CD14-positive monocyte (primary cell): ENCODE data around the gene PIP4K2A. TPM values are rescaled to one million over a fixed set of nuclear protein-coding genes. Genes with fewer than 3 reads are reported as not detected.

Experiments
- DNase-seq, 3 donors: peaks; one replicate each; pipeline ENCODE4 v3.0.0-alpha.2; 2011 to 2022
- H2AFZ ChIP-seq: 2 replicates; pipeline ENCODE4 v1.6.0; 2012; ENCODE audit warnings: mild to moderate bottlenecking, low read depth, low read length, inconsistent platforms; ENCODE audit not compliant: insufficient read depth, poor library complexity, severe bottlenecking
- H3K27ac ChIP-seq, 2 donors: 1 replicate in 1 of 2; 2 replicates in 1 of 2; pipeline ENCODE4 v1.5.1; 2012 to 2013; ENCODE audit warnings: low read length in 2 of 2, control low read depth in 1 of 2, inconsistent platforms in 1 of 2, low read depth in 1 of 2, mild to moderate bottlenecking in 1 of 2
- H3K27me3 ChIP-seq, 2 donors: one replicate each; pipeline versions ENCODE4 v1.6.0 to v1.6.1; 2011 to 2013; ENCODE audit warnings: low read length in 2 of 2; ENCODE audit not compliant: control insufficient read depth in 2 of 2, insufficient read depth in 2 of 2
- H3K36me3 ChIP-seq, 2 donors: replicated peaks in 1 of 2; 1 replicate in 1 of 2; 2 replicates in 1 of 2; pipeline versions ENCODE4 v1.5.1 to v1.6.1; 2012 to 2013; ENCODE audit warnings: low read length in 2 of 2, control low read depth in 1 of 2, inconsistent platforms in 1 of 2, mild to moderate bottlenecking in 1 of 2; ENCODE audit not compliant: insufficient read depth in 2 of 2, control insufficient read depth in 1 of 2
- H3K4me1 ChIP-seq, 2 donors: 1 replicate in 1 of 2; 2 replicates in 1 of 2; pipeline versions ENCODE4 v1.5.1 to v1.6.1; 2012 to 2013; ENCODE audit warnings: low read length in 2 of 2, control low read depth in 1 of 2, inconsistent platforms in 1 of 2, mild to moderate bottlenecking in 1 of 2, moderate library complexity in 1 of 2; ENCODE audit not compliant: insufficient read depth in 2 of 2, control insufficient read depth in 1 of 2
- H3K4me2 ChIP-seq: replicated peaks from 2 replicates; pipeline ENCODE3; 2012; ENCODE audit warnings: low read length, moderate library complexity, mild to moderate bottlenecking; ENCODE audit not compliant: poor library complexity, severe bottlenecking; ENCODE audit errors: extremely low read depth
- H3K4me3 ChIP-seq, 3 experiments: fragments of 200-600 bp in 1 of 3; sonication (generic) in 1 of 3; replicated peaks in 1 of 3; 1 replicate in 2 of 3; 2 replicates in 1 of 3; pipeline ENCODE4 v1.5.1; 2011 to 2013; ENCODE audit warnings: low read length in 3 of 3, mild to moderate bottlenecking in 3 of 3, control low read depth in 2 of 3, low read depth in 2 of 3, inconsistent platforms in 1 of 3, moderate library complexity in 1 of 3
- H3K79me2 ChIP-seq: 2 replicates; pipeline ENCODE4 v1.6.0; 2012; ENCODE audit warnings: mild to moderate bottlenecking, control low read depth, inconsistent platforms, low read length, moderate library complexity; ENCODE audit not compliant: insufficient read depth
- H3K9ac ChIP-seq: 2 replicates; pipeline ENCODE4 v1.6.0; 2017; ENCODE audit warnings: low read length, mild to moderate bottlenecking; ENCODE audit not compliant: insufficient read depth, poor library complexity, severe bottlenecking
- H3K9me3 ChIP-seq, 2 donors: replicated peaks in 1 of 2; 1 replicate in 1 of 2; 2 replicates in 1 of 2; pipeline versions ENCODE4 v1.5.1 to v1.6.1; 2012 to 2013; ENCODE audit warnings: low read length in 2 of 2, control low read depth in 1 of 2; ENCODE audit not compliant: control insufficient read depth in 1 of 2, insufficient read depth in 1 of 2
- H4K20me1 ChIP-seq: 2 replicates; pipeline ENCODE4 v1.6.0; 2012; ENCODE audit warnings: mild to moderate bottlenecking, low read length, control low read depth, moderate library complexity; ENCODE audit not compliant: insufficient read depth
- H3K27ac Mint-ChIP-seq, 7 donors: one replicate each; pipeline ENCODE4 v1.8.0; 2020; ENCODE audit warnings: mild to moderate bottlenecking in 7 of 7, mixed read lengths in 7 of 7, moderate library complexity in 6 of 7, inconsistent platforms in 2 of 7
- H3K27me3 Mint-ChIP-seq, 3 donors: one replicate each; pipeline ENCODE4 v1.8.0; 2021 to 2022; ENCODE audit warnings: low read depth in 3 of 3, mild to moderate bottlenecking in 3 of 3, mixed read lengths in 3 of 3, moderate library complexity in 3 of 3, inconsistent platforms in 1 of 3
- H3K36me3 Mint-ChIP-seq, 2 donors: one replicate each; pipeline ENCODE4 v1.8.0; 2020; ENCODE audit warnings: mixed read lengths in 2 of 2, inconsistent platforms in 1 of 2, mild to moderate bottlenecking in 1 of 2
- H3K4me1 Mint-ChIP-seq: one replicate; pipeline ENCODE4 v1.8.0; 2020; ENCODE audit warnings: mild to moderate bottlenecking, mixed read lengths
- H3K4me3 Mint-ChIP-seq, 2 donors: one replicate each; pipeline ENCODE4 v1.8.0; 2020; ENCODE audit warnings: mild to moderate bottlenecking in 2 of 2, mixed read lengths in 2 of 2, moderate library complexity in 1 of 2
- H3K9me3 Mint-ChIP-seq, 7 donors: one replicate each; pipeline ENCODE4 v1.8.0; 2020 to 2022; ENCODE audit warnings: mixed read lengths in 7 of 7, mild to moderate bottlenecking in 6 of 7, moderate library complexity in 6 of 7, inconsistent platforms in 2 of 7
- CTCF ChIP-seq: fragments of 200-600 bp; IDR thresholded peaks from one replicate; pipeline ENCODE4 v1.8.0; 2022; ENCODE audit warnings: antibody characterized with exemption, mild to moderate bottlenecking
- WGBS: methylation state at CpG from one replicate; pipeline ENCODE4 v1.1.5; 2013; ENCODE audit warnings: missing lambda C conversion rate; ENCODE audit not compliant: insufficient coverage; 5-methylcytosine and 5-hydroxymethylcytosine counted together
- intact Hi-C, 2 donors: fragments of 100-400 bp; cut with micrococcal nuclease; formaldehyde crosslinking; loops; one replicate each; pipeline versions ENCODE4 v1.15.0 to v1.15.1; 2023
- polyA plus RNA-seq, 3 donors: library from polyadenylated mRNA; depleted of rRNA in 1 of 3; unstranded in 2 of 3; stranded (reverse) in 1 of 3; fragments of 300-500 nt in 2 of 3; fragments of >200 nt in 1 of 3; fragmentation: Illumina TruSeq in 2 of 3; gene quantifications; 1 replicate in 2 of 3; 2 replicates in 1 of 3; pipeline ENCODE4 v1.2.3, GENCODE V29; 2012 to 2021

PIP4K2A gene
- polyA plus RNA-seq, 3 donors, result 9.7 to 33.7 (median 16.6) TPM

- intact Hi-C loops, result no loop called here
- Histone ChIP-seq H3K9ac (no peak overlapping the region), H3K4me1 (peaks cover 4 to 19% of the 10 kb centered on the region in 2 donors), H3K4me2 (no peak overlapping the region), H2AFZ (no peak overlapping the region), H4K20me1 (no peaks in the 10 kb centered on the region), H3K4me3 (no peak overlapping the region), H3K9me3 (peaks cover 0 to 4% of the 10 kb centered on the region in 2 donors), H3K27ac (no peak overlapping the region), H3K27me3 (no peaks in the 10 kb centered on the region), H3K79me2 (no peaks in the 10 kb centered on the region), H3K36me3 (no peaks in the 10 kb centered on the region)
- no peak for TF ChIP-seq CTCF
- H3K36me3 Mint-ChIP-seq, result peaks cover 0 to 2% of the 10 kb centered on the region in 2 donors
- no peak overlapping the region for H3K4me3 Mint-ChIP-seq
- H3K27me3 Mint-ChIP-seq, result peaks cover 0 to 5% (median 5%) of the 10 kb centered on the region in 3 donors
- no peak for DNase-seq
- H3K27ac Mint-ChIP-seq, result no peak overlapping the region
- H3K4me1 Mint-ChIP-seq, result peaks cover 9% of the 10 kb centered on the region
- H3K9me3 Mint-ChIP-seq, result peaks cover 2 to 7% (median 3%) of the 10 kb centered on the region in 7 donors
Measured at GRCh38 chr10:22736134-22736533, 21.8 kb upstream of the PIP4K2A start.

DNA sequence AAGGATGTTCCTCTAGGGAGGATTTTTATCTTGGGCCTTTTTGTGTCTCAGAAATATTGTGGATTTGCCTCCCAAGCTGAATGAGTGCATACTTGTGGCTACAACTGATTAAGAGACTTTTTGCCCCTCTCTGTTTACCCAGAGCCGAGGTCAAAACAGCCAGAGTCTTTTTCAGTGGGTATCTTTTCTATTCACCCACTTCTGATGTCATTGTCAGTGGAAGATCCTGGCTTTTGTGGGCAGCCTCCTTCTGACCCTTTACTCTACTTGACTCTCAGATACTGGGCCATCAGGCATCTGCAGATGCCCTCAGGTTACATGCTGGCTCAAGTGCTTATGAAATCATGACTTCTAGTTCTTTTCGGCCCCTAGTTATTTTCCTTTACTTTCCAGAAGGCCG lies 19.6 kb upstream of the PIP4K2A start:
- WGBS, result no CpG with 5 or more reads among the region's 3 CpGs
- Histone ChIP-seq H3K9ac (no peak overlapping the region), H3K36me3 (no peaks in the 10 kb centered on the region), H3K9me3 (no peaks in the 10 kb centered on the region), H3K79me2 (no peaks in the 10 kb centered on the region), H4K20me1 (no peaks in the 10 kb centered on the region), H3K4me2 (no peak overlapping the region), H2AFZ (no peak overlapping the region), H3K4me1 (peaks cover 5 to 18% of the 10 kb centered on the region in 2 donors), H3K27me3 (no peaks in the 10 kb centered on the region), H3K4me3 (no peak overlapping the region), H3K27ac (no peak overlapping the region)
- no peaks in the 10 kb centered on the region for H3K36me3 Mint-ChIP-seq
- no peak for DNase-seq
- intact Hi-C loops, result no loop called here
- no peak for TF ChIP-seq CTCF
- no peak overlapping the region for H3K27ac Mint-ChIP-seq
- peaks cover 0 to 5% (median 5%) of the 10 kb centered on the region in 3 donors for H3K27me3 Mint-ChIP-seq
- H3K4me1 Mint-ChIP-seq, result peaks cover 9% of the 10 kb centered on the region
- peaks cover 0 to 4% (median 0%) of the 10 kb centered on the region in 7 donors for H3K9me3 Mint-ChIP-seq
- H3K4me3 Mint-ChIP-seq, result no peak overlapping the region
